GM23338 (cell line): ENCODE data around the gene ACVR2A. TPM values are rescaled to one million over a fixed set of nuclear protein-coding genes. Genes with fewer than 3 reads are reported as not detected.

ENCODE experiments used
- ATAC-seq: fragments of 200-7000 bp; cut with Tn5 transposase; 3 replicates; pipeline ENCODE4 v1.9.1; 2020
- DNase-seq: peaks from one replicate; pipeline ENCODE4 v3.0.0-alpha.2; 2015; ENCODE audit warnings: low spot score
- H2AFZ ChIP-seq: fragments of 200-600 bp; sonication (generic); 2 replicates; pipeline ENCODE4 v1.8.0; 2016; ENCODE audit warnings: antibody characterized with exemption, mild to moderate bottlenecking, moderate library complexity
- H3F3A ChIP-seq: fragments of 200-600 bp; sonication (generic); replicated peaks from 2 replicates; pipeline ENCODE4 v1.8.0; 2017; ENCODE audit warnings: antibody characterized with exemption, mixed run types, low read depth
- H3K27ac ChIP-seq: fragments of 200-600 bp; sonication (generic); 2 replicates; pipeline ENCODE4 v1.6.1; 2016; ENCODE audit warnings: low read depth
- H3K27me3 ChIP-seq: fragments of 200-600 bp; sonication (generic); 2 replicates; pipeline ENCODE4 v1.8.0; 2016; ENCODE audit warnings: mild to moderate bottlenecking, mixed run types, moderate library complexity; ENCODE audit not compliant: insufficient read depth
- H3K36me3 ChIP-seq: fragments of 200-600 bp; sonication (generic); 2 replicates; pipeline ENCODE4 v1.8.0; 2016; ENCODE audit warnings: mild to moderate bottlenecking; ENCODE audit not compliant: insufficient read depth
- H3K4me1 ChIP-seq: fragments of 200-600 bp; sonication (generic); 2 replicates; pipeline ENCODE4 v1.8.0; 2016; ENCODE audit warnings: mild to moderate bottlenecking, moderate library complexity; ENCODE audit not compliant: insufficient read depth
- H3K4me2 ChIP-seq: fragments of 200-600 bp; sonication (generic); 2 replicates; pipeline ENCODE4 v1.7.1; 2017; ENCODE audit warnings: mixed run types
- H3K4me3 ChIP-seq: fragments of 200-600 bp; sonication (generic); 2 replicates; pipeline ENCODE4 v1.6.1; 2016; ENCODE audit warnings: mixed run types
- H3K79me2 ChIP-seq: fragments of 200-600 bp; sonication (generic); replicated peaks from 2 replicates; pipeline ENCODE4 v1.8.0; 2017; ENCODE audit warnings: mild to moderate bottlenecking; ENCODE audit not compliant: insufficient read depth
- H3K9me2 ChIP-seq: fragments of 200-600 bp; sonication (generic); 2 replicates; pipeline ENCODE4 v1.8.0; 2017; ENCODE audit not compliant: insufficient read depth
- H4K20me1 ChIP-seq: fragments of 200-600 bp; sonication (generic); replicated peaks from 2 replicates; pipeline ENCODE4 v1.8.0; 2017; ENCODE audit warnings: mild to moderate bottlenecking; ENCODE audit not compliant: insufficient read depth
- H3K27ac Mint-ChIP-seq: 2 replicates; pipeline ENCODE4 v1.8.0; 2020; ENCODE audit warnings: inconsistent platforms, mild to moderate bottlenecking, moderate library complexity, mixed read lengths
- H3K27me3 Mint-ChIP-seq: 3 replicates; pipeline ENCODE4 v1.8.0; 2022; ENCODE audit warnings: low read depth, mild to moderate bottlenecking, moderate library complexity, mixed read lengths, inconsistent platforms; ENCODE audit not compliant: insufficient read depth, poor library complexity
- H3K36me3 Mint-ChIP-seq: 3 replicates; pipeline ENCODE4 v1.8.0; 2021; ENCODE audit warnings: low read depth, mild to moderate bottlenecking, inconsistent platforms, moderate library complexity, mixed read lengths
- H3K4me1 Mint-ChIP-seq: 3 replicates; pipeline ENCODE4 v1.8.0; 2020; ENCODE audit warnings: mild to moderate bottlenecking, inconsistent platforms, mixed read lengths
- H3K4me3 Mint-ChIP-seq: 3 replicates; pipeline ENCODE4 v1.8.0; 2021; ENCODE audit warnings: moderate library complexity, mild to moderate bottlenecking, inconsistent platforms, mixed read lengths
- H3K9me3 Mint-ChIP-seq: 3 replicates; pipeline ENCODE4 v1.8.0; 2020; ENCODE audit warnings: moderate library complexity, mild to moderate bottlenecking, inconsistent platforms, mixed read lengths
- CREB1 ChIP-seq: fragments of 250-450 bp; sonication (Bioruptor Pico); IDR thresholded peaks from 2 replicates; pipeline ENCODE4 v1.5.0; 2020; ENCODE audit warnings: low read depth, mild to moderate bottlenecking, moderate library complexity
- CTCF ChIP-seq, 2 experiments: fragments of 200-600 bp in 1 of 2; sonication (generic) in 1 of 2; conservative IDR thresholded peaks; 2 replicates each; pipeline versions ENCODE4 v1.5.1 to v1.6.1; 2016 to 2017; ENCODE audit warnings: antibody characterized with exemption in 2 of 2, low read depth in 2 of 2, mild to moderate bottlenecking in 2 of 2, moderate library complexity in 1 of 2
- ETS1 ChIP-seq: IDR thresholded peaks from 2 replicates; pipeline ENCODE4 v1.6.1; 2016; ENCODE audit warnings: antibody characterized with exemption
- EZH2 ChIP-seq: fragments of 200-600 bp; sonication (generic); IDR thresholded peaks from one replicate; pipeline ENCODE4 v1.8.0; 2017; ENCODE audit warnings: antibody characterized with exemption, mild to moderate bottlenecking, low read depth; ENCODE audit not compliant: unreplicated experiment
- EZH2phosphoT487 ChIP-seq: fragments of 200-600 bp; sonication (generic); IDR thresholded peaks from one replicate; pipeline ENCODE4 v1.8.1; 2018; ENCODE audit warnings: antibody characterized with exemption; ENCODE audit not compliant: unreplicated experiment
- JUNB ChIP-seq: IDR thresholded peaks from one replicate; pipeline ENCODE4 v1.6.1; 2016; ENCODE audit warnings: antibody characterized with exemption; ENCODE audit not compliant: unreplicated experiment
- NANOG ChIP-seq: IDR thresholded peaks from 2 replicates; pipeline ENCODE4 v1.6.1; 2016; ENCODE audit warnings: antibody characterized with exemption, borderline replicate concordance
- POLR2AphosphoS5 ChIP-seq: IDR thresholded peaks from 2 replicates; pipeline ENCODE4 v1.6.1; 2016; ENCODE audit warnings: antibody characterized with exemption, low read depth
- REST ChIP-seq: IDR thresholded peaks from one replicate; pipeline ENCODE4 v1.6.1; 2018; ENCODE audit warnings: antibody characterized with exemption; ENCODE audit not compliant: unreplicated experiment
- STAT1 ChIP-seq: IDR thresholded peaks from one replicate; pipeline ENCODE4 v1.6.1; 2016; ENCODE audit warnings: antibody characterized with exemption; ENCODE audit not compliant: unreplicated experiment
- ZNF114 ChIP-seq: fragments of 250-450 bp; sonication (Bioruptor Pico); IDR thresholded peaks from 2 replicates; pipeline ENCODE4 v1.5.0; 2020; ENCODE audit warnings: mild to moderate bottlenecking, moderate library complexity
- ZNF331 ChIP-seq: fragments of 250-450 bp; sonication (Bioruptor Pico); IDR thresholded peaks from 2 replicates; pipeline ENCODE4 v1.5.0; 2020; ENCODE audit warnings: low read depth, mild to moderate bottlenecking, moderate library complexity
- ZNF462 ChIP-seq: fragments of 250-450 bp; sonication (Bioruptor Pico); IDR thresholded peaks from 2 replicates; pipeline ENCODE4 v1.5.0; 2020; ENCODE audit warnings: mild to moderate bottlenecking, moderate library complexity
- polyA plus RNA-seq: library from polyadenylated mRNA; unstranded; fragments of >200 nt; fragmentation: Nextera tagmentation; extraction: Ambion mirVana; gene quantifications from 2 replicates; pipeline ENCODE4 v1.2.1, GENCODE V29; 2016
- total RNA-seq: library from RNA; depleted of rRNA; stranded (reverse); fragments of >200 nt; shearing (Covaris generic); gene quantifications from 2 replicates; pipeline ENCODE4 v1.2.3, GENCODE V29; 2014

Gene ACVR2A
- total and polyA plus RNA-seq, 2 experiments from 2014 or later = 11.8 to 15.6 TPM

- TF ChIP-seq ZNF462 (CRISPR knock-in tag) = peak; percentile 11; the same call in 1 of the 2 replicates
Measured at GRCh38 chr2:147860009-147860408, 15.2 kb downstream of the ACVR2A start (continued).

GRCh38 chr2:147862859-147863516 lies 18.2 kb downstream of the ACVR2A start:
- H3K27ac ChIP-seq = no peak overlapping the region
- peaks cover 96% of the 10 kb centered on the region for H3K79me2 ChIP-seq
- TF ChIP-seq STAT1 = no peak
- TF ChIP-seq EZH2 = no peak
- no peak for TF ChIP-seq REST
- no peak for TF ChIP-seq ETS1
- TF ChIP-seq NANOG = no peak
- TF ChIP-seq EZH2phosphoT487 = no peak
- TF ChIP-seq ZNF331 = no peak
- no peak for TF ChIP-seq CTCF (conservative IDR thresholded peaks at IDR 0.05; ENCODE audit: low read depth in 2 of 2)
- TF ChIP-seq POLR2AphosphoS5 = no peak
- TF ChIP-seq JUNB = no peak
- TF ChIP-seq ZNF114 (CRISPR knock-in tag) = no peak
- TF ChIP-seq CREB1 (CRISPR knock-in tag) = no peak

More at GRCh38 chr2:147862859-147863516, 18.2 kb downstream of the ACVR2A start:
- Histone ChIP-seq H3K27me3 (no peaks in the 10 kb centered on the region), H3K4me2 (no peak overlapping the region), H3K36me3 (no peaks in the 10 kb centered on the region), H3K9me2 (0 out of 2 replicates have a peak, but pooled peaks cover 5% of the 10 kb centered on the region), H3F3A (no peaks in the 10 kb centered on the region), H3K4me1 (peaks cover 55% of the 10 kb centered on the region), H3K4me3 (no peak overlapping the region), H4K20me1 (peaks cover 13% of the 10 kb centered on the region; the same call in 1 of the 2 replicates), H2AFZ (no peak overlapping the region)
- Mint-ChIP-seq H3K9me3 (no peaks in the 10 kb centered on the region), H3K4me3 (no peak overlapping the region), H3K4me1 (peaks cover 46% of the 10 kb centered on the region), H3K27me3 (no peaks in the 10 kb centered on the region), H3K36me3 (no peaks in the 10 kb centered on the region), H3K27ac (no peak overlapping the region)
- no peak for DNase-seq
- ATAC-seq = no peak
